Trophoblast cell (in vitro differentiated cells and primary cell): ENCODE measurements around the gene COL4A1.

ENCODE experiments used
- DNase-seq, 2 donors: peaks; one replicate each; pipeline ENCODE4 v3.0.0-alpha.2; 2016
- H2AFZ ChIP-seq: 2 replicates; pipeline ENCODE4 v1.6.1; 2013; ENCODE audit warnings: low read length, moderate library complexity, mild to moderate bottlenecking; ENCODE audit not compliant: insufficient read depth, poor library complexity
- H2AK5ac ChIP-seq: 2 replicates; pipeline ENCODE4 v1.6.1; 2013; ENCODE audit warnings: mild to moderate bottlenecking, low read length
- H2BK120ac ChIP-seq: 2 replicates; pipeline ENCODE4 v1.6.1; 2013; ENCODE audit warnings: low read length, mild to moderate bottlenecking, moderate library complexity; ENCODE audit not compliant: insufficient read depth, poor library complexity
- H2BK12ac ChIP-seq: 2 replicates; pipeline ENCODE4 v1.6.1; 2013; ENCODE audit warnings: mild to moderate bottlenecking, low read length, moderate library complexity
- H2BK5ac ChIP-seq: 2 replicates; pipeline ENCODE4 v1.6.1; 2013; ENCODE audit warnings: low read length, low read depth, moderate library complexity, mild to moderate bottlenecking; ENCODE audit not compliant: poor library complexity
- H3K14ac ChIP-seq: 2 replicates; pipeline ENCODE4 v1.6.1; 2013; ENCODE audit warnings: mild to moderate bottlenecking, low read length
- H3K18ac ChIP-seq: 2 replicates; pipeline ENCODE4 v1.6.1; 2013; ENCODE audit warnings: mild to moderate bottlenecking, low read length
- H3K23ac ChIP-seq: 2 replicates; pipeline ENCODE4 v1.6.1; 2013; ENCODE audit warnings: low read length
- H3K27ac ChIP-seq: 2 replicates; pipeline ENCODE4 v1.5.1; 2013; ENCODE audit warnings: low read depth, mild to moderate bottlenecking, inconsistent platforms, low read length, moderate library complexity
- H3K27me3 ChIP-seq: 2 replicates; pipeline ENCODE4 v1.6.1; 2013; ENCODE audit warnings: inconsistent platforms, mild to moderate bottlenecking, low read length, moderate library complexity; ENCODE audit not compliant: insufficient read depth
- H3K36me3 ChIP-seq, 2 experiments: 1 replicate in 1 of 2; 2 replicates in 1 of 2; pipeline ENCODE4 v1.6.1; 2013; ENCODE audit warnings: low read length in 2 of 2, mild to moderate bottlenecking in 2 of 2, moderate library complexity in 1 of 2; ENCODE audit not compliant: insufficient read depth in 2 of 2, control insufficient read depth in 1 of 2
- H3K4ac ChIP-seq: 2 replicates; pipeline ENCODE4 v1.6.1; 2013; ENCODE audit warnings: low read depth, mild to moderate bottlenecking, low read length, moderate library complexity
- H3K4me1 ChIP-seq, 2 experiments: 1 replicate in 1 of 2; 2 replicates in 1 of 2; pipeline ENCODE4 v1.6.1; 2013; ENCODE audit warnings: low read length in 2 of 2, mild to moderate bottlenecking in 2 of 2, moderate library complexity in 1 of 2; ENCODE audit not compliant: insufficient read depth in 2 of 2, control insufficient read depth in 1 of 2
- H3K4me2 ChIP-seq: 2 replicates; pipeline ENCODE4 v1.6.1; 2013; ENCODE audit warnings: inconsistent platforms, mild to moderate bottlenecking, low read length, moderate library complexity
- H3K4me3 ChIP-seq: 2 replicates; pipeline ENCODE4 v1.5.1; 2013; ENCODE audit warnings: mild to moderate bottlenecking, low read depth, low read length, inconsistent platforms
- H3K79me1 ChIP-seq: one replicate; pipeline ENCODE4 v1.6.1; 2013; ENCODE audit warnings: low read length
- H3K79me2 ChIP-seq: 2 replicates; pipeline ENCODE4 v1.6.1; 2013; ENCODE audit warnings: low read length, mild to moderate bottlenecking; ENCODE audit not compliant: control insufficient read depth, insufficient read depth, poor library complexity
- H3K9ac ChIP-seq: 2 replicates; pipeline ENCODE4 v1.6.1; 2013; ENCODE audit warnings: mild to moderate bottlenecking, low read length
- H3K9me3 ChIP-seq: 2 replicates; pipeline ENCODE4 v1.6.1; 2013; ENCODE audit warnings: low read depth, mild to moderate bottlenecking, control low read depth, inconsistent platforms, low read length; ENCODE audit not compliant: insufficient read depth
- H4K12ac ChIP-seq: 2 replicates; pipeline ENCODE4 v1.6.1; 2013; ENCODE audit warnings: low read depth, mild to moderate bottlenecking, low read length, moderate library complexity
- H4K8ac ChIP-seq: 2 replicates; pipeline ENCODE4 v1.6.1; 2013; ENCODE audit warnings: low read depth, mild to moderate bottlenecking, low read length, moderate library complexity
- H4K91ac ChIP-seq: one replicate; pipeline ENCODE4 v1.6.1; 2013; ENCODE audit warnings: low read depth, mild to moderate bottlenecking, low read length, moderate library complexity
- WGBS: extraction: QIAGEN DNeasy Blood & Tissue Kit; methylation state at CpG from one replicate; pipeline ENCODE4 v1.1.7; 2013; ENCODE audit warnings: missing lambda C conversion rate; ENCODE audit not compliant: insufficient read length, insufficient coverage; ENCODE audit errors: extremely low coverage; 5-methylcytosine and 5-hydroxymethylcytosine counted together

The COL4A1 gene

DNA sequence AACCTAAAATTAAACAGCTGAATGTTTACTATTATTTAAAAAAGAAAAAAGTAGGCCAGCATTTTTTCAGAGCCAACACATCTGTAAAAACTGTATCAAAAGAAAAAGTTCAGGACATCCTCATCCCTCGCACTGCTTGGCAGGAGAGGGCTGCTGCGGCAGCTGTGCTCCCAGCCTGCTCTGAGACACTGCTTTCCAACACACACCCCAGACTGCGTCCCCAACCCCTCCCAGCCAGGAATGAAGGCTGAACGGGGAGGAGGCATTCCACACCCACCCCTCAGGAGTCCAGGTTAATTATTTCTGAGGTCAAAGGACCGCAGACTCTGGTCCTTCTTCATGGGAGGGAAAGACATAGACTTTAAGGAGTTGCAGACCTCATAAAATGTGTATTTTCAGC, 43.1 kb downstream of the COL4A1 start:
- H3K27ac ChIP-seq = no peak overlapping the region
- H3K36me3 ChIP-seq = peaks cover 21 to 28% of the 10 kb centered on the region in 2 experiments
- H3K79me1 ChIP-seq = peaks cover 2% of the 10 kb centered on the region
- H3K4me1 ChIP-seq = peaks cover 26 to 41% of the 10 kb centered on the region in 2 experiments
- no peaks in the 10 kb centered on the region for H3K27me3 ChIP-seq
- H3K14ac ChIP-seq = no peak overlapping the region
- no peaks in the 10 kb centered on the region for H3K9me3 ChIP-seq
- H2BK5ac ChIP-seq = no peak overlapping the region
- H2BK12ac ChIP-seq = no peak overlapping the region
- no peak overlapping the region for H3K4ac ChIP-seq
- H3K4me2 ChIP-seq = no peak overlapping the region
- H4K8ac ChIP-seq = no peak overlapping the region
- H3K9ac ChIP-seq = no peak overlapping the region
- no peak overlapping the region for H2AK5ac ChIP-seq
- H3K79me2 ChIP-seq = peaks cover 4% of the 10 kb centered on the region
- no peak overlapping the region for H2AFZ ChIP-seq
- no peak overlapping the region for H4K91ac ChIP-seq
- no peak overlapping the region for H3K18ac ChIP-seq
- DNase-seq = no peak
- no peak overlapping the region for H2BK120ac ChIP-seq
- H3K23ac ChIP-seq = no peak overlapping the region
- WGBS = no CpG with 5 or more reads among the region's 5 CpGs
- no peak overlapping the region for H4K12ac ChIP-seq
- no peak overlapping the region for H3K4me3 ChIP-seq

DNA sequence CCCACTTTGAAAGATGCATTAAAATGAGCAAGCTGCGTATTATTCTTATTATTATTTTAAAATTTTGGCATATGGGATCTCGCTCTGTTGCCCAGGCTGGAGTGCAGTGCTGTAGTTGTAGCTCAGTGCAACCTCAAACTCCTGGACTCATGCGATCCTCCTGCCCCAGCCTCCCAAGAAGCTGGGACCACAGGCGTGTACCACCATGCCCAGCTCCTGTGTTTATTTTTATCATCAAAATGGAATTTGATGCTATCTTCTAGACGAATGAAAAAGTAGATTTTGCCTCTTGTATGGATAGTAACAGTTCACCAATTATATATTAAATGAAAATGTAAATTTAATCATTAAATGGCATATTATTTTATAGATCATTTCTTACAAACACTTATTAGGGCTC, 43.6 kb downstream of the COL4A1 start:
- Histone ChIP-seq H3K9me3 (no peaks in the 10 kb centered on the region), H3K36me3 (peaks cover 17 to 23% of the 10 kb centered on the region in 2 experiments), H3K18ac (no peak overlapping the region), H3K4ac (no peak overlapping the region), H3K79me2 (peaks cover 4% of the 10 kb centered on the region), H3K27ac (no peak overlapping the region), H3K27me3 (no peaks in the 10 kb centered on the region), H3K23ac (no peak overlapping the region), H2AK5ac (no peak overlapping the region), H2BK5ac (no peak overlapping the region), H2BK120ac (no peak overlapping the region), H3K4me1 (peaks cover 26 to 41% of the 10 kb centered on the region in 2 experiments), H4K12ac (no peak overlapping the region), H3K4me3 (no peak overlapping the region), H3K4me2 (no peak overlapping the region), H3K9ac (no peak overlapping the region), H2AFZ (no peak overlapping the region), H4K8ac (no peak overlapping the region), H4K91ac (no peak overlapping the region), H2BK12ac (no peak overlapping the region), H3K79me1 (peaks cover 2% of the 10 kb centered on the region), H3K14ac (no peak overlapping the region)
- WGBS = no CpG with 5 or more reads among the region's 5 CpGs
- peak in 1 of 2 donors; percentile 60 for DNase-seq

- Histone ChIP-seq H3K36me3 (peaks cover 14 to 19% of the 10 kb centered on the region in 2 experiments), H3K9me3 (no peaks in the 10 kb centered on the region), H3K27ac (no peak overlapping the region), H3K4me1 (peaks cover 26 to 41% of the 10 kb centered on the region in 2 experiments), H4K12ac (no peak overlapping the region), H3K79me1 (peaks cover 2% of the 10 kb centered on the region), H2AK5ac (no peak overlapping the region), H4K8ac (no peak overlapping the region), H3K27me3 (no peaks in the 10 kb centered on the region), H4K91ac (no peak overlapping the region), H2BK120ac (no peak overlapping the region), H3K14ac (no peak overlapping the region), H2BK5ac (no peak overlapping the region), H2AFZ (no peak overlapping the region), H3K4ac (no peak overlapping the region), H3K79me2 (peaks cover 4% of the 10 kb centered on the region), H3K9ac (no peak overlapping the region), H3K18ac (no peak overlapping the region), H3K23ac (no peak overlapping the region), H3K4me2 (no peak overlapping the region), H3K4me3 (no peak overlapping the region), H2BK12ac (no peak overlapping the region)
- DNase-seq = peak in 1 of 2 donors; percentile 57
- no CpG with 5 or more reads among the region's 11 CpGs for WGBS
Observed at GRCh38 chr13:110262508-110263291, 44.3 kb downstream of the COL4A1 start.

DNA sequence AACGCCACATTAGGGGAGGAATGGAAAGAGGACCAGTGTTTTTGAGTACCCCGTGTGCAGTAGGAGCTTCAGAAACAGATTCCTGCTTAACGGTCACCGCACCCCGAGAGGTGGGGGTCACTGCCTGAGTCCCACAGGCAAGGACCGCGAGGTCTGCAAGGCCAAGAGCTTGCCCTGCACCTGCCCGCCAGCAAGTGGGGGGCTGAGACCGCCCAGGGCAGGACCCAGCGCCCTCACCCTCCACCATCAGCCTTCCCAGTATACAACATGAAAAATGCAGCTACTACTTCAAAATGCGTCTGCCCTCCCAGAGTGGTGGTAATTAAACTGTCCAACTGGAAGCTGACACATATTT, 44.9 kb downstream of the COL4A1 start:
- Histone ChIP-seq H4K12ac (no peak overlapping the region), H3K4me1 (peaks cover 26 to 39% of the 10 kb centered on the region in 2 experiments), H3K18ac (no peak overlapping the region), H3K23ac (no peak overlapping the region), H2AK5ac (no peak overlapping the region), H2BK120ac (no peak overlapping the region), H3K4me2 (no peak overlapping the region), H3K4ac (no peak overlapping the region), H4K8ac (no peak overlapping the region), H3K36me3 (peaks cover 14 to 17% of the 10 kb centered on the region in 2 experiments), H3K4me3 (no peak overlapping the region), H3K79me1 (peaks cover 2% of the 10 kb centered on the region), H3K27me3 (no peaks in the 10 kb centered on the region), H2BK12ac (no peak overlapping the region), H2BK5ac (no peak overlapping the region), H3K14ac (no peak overlapping the region), H3K27ac (no peak overlapping the region), H3K9ac (no peak overlapping the region), H2AFZ (no peak overlapping the region), H3K9me3 (no peaks in the 10 kb centered on the region), H3K79me2 (peaks cover 6% of the 10 kb centered on the region), H4K91ac (no peak overlapping the region)
- no peak for DNase-seq
- WGBS = no CpG with 5 or more reads among the region's 11 CpGs
